Neural cell (in vitro differentiated cells): Measurements from ENCODE around the gene CDCP2.

Experiments used
- EP300 ChIP-seq: fragments of 450-650 bp; conservative IDR thresholded peaks from 2 replicates; pipeline ENCODE4 v1.6.1; 2014; ENCODE audit warnings: antibody characterized with exemption, mild to moderate bottlenecking, moderate library complexity; ENCODE audit not compliant: poor library complexity, severe bottlenecking
- POLR2AphosphoS5 ChIP-seq: IDR thresholded peaks from 2 replicates; pipeline ENCODE4 v1.6.1; 2012
- RAD21 ChIP-seq: fragments of 450-650 bp; conservative IDR thresholded peaks from 2 replicates; pipeline ENCODE4 v1.6.1; 2014; ENCODE audit warnings: antibody characterized with exemption, mild to moderate bottlenecking, moderate library complexity
- TAF1 ChIP-seq: IDR thresholded peaks from 2 replicates; pipeline ENCODE4 v1.6.1; 2012; ENCODE audit warnings: low read depth
- TF ChIP-seq, protein P1 (sequence below): fragments of 450-650 bp; IDR thresholded peaks from 2 replicates; pipeline ENCODE4 v1.5.1; 2014; ENCODE audit warnings: antibody characterized with exemption, mild to moderate bottlenecking, moderate library complexity; ENCODE audit not compliant: poor library complexity, severe bottlenecking

DNA sequence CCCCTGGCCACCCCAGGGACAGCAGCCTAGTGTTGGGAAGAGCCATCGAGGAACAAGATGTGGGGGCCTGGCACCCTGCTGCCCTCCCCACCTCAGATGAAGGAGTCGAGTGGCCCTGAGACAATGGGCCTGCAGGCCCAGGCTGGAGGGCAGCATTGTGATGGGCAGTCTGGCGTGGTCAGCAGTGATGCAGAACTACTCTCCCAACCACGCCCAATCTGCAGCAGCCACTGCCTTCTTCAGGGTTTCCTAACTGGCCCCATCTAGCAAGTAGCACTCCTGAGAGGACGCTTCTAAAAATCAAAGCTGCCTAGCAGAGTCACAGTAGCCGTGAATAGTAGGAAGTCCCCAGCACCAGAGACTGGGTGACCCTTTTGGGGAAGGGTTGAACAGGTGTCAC is 18.5 kb downstream of the CDCP2 start:
- TF ChIP-seq, protein P1, sequence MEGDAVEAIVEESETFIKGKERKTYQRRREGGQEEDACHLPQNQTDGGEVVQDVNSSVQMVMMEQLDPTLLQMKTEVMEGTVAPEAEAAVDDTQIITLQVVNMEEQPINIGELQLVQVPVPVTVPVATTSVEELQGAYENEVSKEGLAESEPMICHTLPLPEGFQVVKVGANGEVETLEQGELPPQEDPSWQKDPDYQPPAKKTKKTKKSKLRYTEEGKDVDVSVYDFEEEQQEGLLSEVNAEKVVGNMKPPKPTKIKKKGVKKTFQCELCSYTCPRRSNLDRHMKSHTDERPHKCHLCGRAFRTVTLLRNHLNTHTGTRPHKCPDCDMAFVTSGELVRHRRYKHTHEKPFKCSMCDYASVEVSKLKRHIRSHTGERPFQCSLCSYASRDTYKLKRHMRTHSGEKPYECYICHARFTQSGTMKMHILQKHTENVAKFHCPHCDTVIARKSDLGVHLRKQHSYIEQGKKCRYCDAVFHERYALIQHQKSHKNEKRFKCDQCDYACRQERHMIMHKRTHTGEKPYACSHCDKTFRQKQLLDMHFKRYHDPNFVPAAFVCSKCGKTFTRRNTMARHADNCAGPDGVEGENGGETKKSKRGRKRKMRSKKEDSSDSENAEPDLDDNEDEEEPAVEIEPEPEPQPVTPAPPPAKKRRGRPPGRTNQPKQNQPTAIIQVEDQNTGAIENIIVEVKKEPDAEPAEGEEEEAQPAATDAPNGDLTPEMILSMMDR, result no peak
- TF ChIP-seq POLR2AphosphoS5 (no peak), EP300 (no peak), TAF1 (no peak), RAD21 (no peak)
